Bronchial epithelial cell (primary cell): Measurements from ENCODE around the gene GRM2. TPM values are rescaled to one million over a fixed set of nuclear protein-coding genes. Genes with fewer than 3 reads are reported as not detected.

ENCODE experiments used
- DNase-seq: peaks from one replicate; pipeline ENCODE4 v3.0.0-alpha.2; 2010; ENCODE audit warnings: low read depth
- FAIRE-seq: peaks from 2 replicates; lab custom pipeline; 2011; peaks lifted over from hg19 to GRCh38; lab: Jason Lieb, UNC
- H3K27me3 ChIP-seq: 2 replicates; pipeline ENCODE4 v1.5.1; 2011; ENCODE audit warnings: low read length; ENCODE audit not compliant: control insufficient read depth, insufficient read depth
- H3K36me3 ChIP-seq: 2 replicates; pipeline ENCODE4 v1.5.1; 2011; ENCODE audit warnings: low read length; ENCODE audit not compliant: control insufficient read depth, insufficient read depth
- H3K4me3 ChIP-seq: 2 replicates; pipeline ENCODE4 v1.5.1; 2011; ENCODE audit warnings: mild to moderate bottlenecking, low read depth, low read length, control low read depth
- total RNA-seq: library from RNA; depleted of rRNA; stranded (reverse); fragments of >200 nt; gene quantifications from 2 replicates; pipeline ENCODE4 v1.2.1, GENCODE V29; 2014
- TF ChIP-seq, protein P1 (sequence below): IDR thresholded peaks from 2 replicates; pipeline ENCODE4 v1.5.1; 2011; ENCODE audit warnings: mild to moderate bottlenecking, moderate library complexity, low read length, control low read depth, inconsistent platforms; ENCODE audit not compliant: insufficient read depth, severe bottlenecking

GRM2 gene
- total RNA-seq, 1 donor from 2014 or later = under 0.01 TPM

DNA sequence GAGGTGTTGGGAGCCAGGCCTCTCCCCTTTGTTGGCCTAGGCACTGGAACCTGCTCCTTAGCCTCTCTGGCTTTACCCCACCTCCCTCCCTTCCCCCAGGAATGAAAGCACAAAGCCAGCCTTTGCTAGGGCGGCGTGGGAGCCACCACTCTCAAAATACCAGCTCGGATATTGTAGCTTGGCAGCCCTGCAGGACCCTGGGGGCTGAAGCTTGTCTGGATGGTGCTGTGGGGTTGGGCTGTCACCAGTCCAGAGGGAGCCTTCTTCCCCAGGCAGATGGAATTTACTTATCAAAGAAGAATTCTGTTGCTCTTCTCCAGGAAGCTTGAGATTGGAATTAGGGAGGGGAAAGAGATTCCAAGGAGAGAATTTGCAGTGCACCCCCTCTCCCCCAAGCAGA is 14.9 kb upstream of the GRM2 start:
- FAIRE-seq = no peak
- DNase-seq = no peak
- peaks cover 17% of the 10 kb centered on the region for H3K36me3 ChIP-seq

DNA sequence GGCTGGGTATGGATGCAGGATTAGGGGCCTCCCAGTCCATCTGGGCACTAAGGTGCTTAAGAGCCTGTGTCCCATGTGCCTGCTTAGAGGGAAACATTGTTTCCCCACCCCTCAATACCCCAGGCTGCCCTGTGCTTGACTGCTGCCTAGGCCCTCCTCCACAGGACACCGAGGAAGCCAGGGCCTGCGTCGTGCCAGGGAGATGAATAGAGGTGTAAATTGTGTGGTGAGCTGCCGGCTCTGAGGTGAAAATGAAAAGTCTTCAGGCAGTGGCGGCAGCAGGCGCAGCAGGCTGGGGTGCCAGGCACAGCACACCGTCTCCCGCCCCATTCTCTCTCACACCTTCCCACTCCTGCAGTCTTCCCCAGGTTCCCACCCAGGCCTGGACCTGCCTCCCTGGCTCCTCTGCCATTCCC is 13.9 kb upstream of the GRM2 start:
- Histone ChIP-seq H3K36me3 (peaks cover 15% of the 10 kb centered on the region), H3K4me3 (no peak overlapping the region), H3K27me3 (no peaks in the 10 kb centered on the region)
- DNase-seq (no peak), FAIRE-seq (no peak)
- TF ChIP-seq, protein P1, sequence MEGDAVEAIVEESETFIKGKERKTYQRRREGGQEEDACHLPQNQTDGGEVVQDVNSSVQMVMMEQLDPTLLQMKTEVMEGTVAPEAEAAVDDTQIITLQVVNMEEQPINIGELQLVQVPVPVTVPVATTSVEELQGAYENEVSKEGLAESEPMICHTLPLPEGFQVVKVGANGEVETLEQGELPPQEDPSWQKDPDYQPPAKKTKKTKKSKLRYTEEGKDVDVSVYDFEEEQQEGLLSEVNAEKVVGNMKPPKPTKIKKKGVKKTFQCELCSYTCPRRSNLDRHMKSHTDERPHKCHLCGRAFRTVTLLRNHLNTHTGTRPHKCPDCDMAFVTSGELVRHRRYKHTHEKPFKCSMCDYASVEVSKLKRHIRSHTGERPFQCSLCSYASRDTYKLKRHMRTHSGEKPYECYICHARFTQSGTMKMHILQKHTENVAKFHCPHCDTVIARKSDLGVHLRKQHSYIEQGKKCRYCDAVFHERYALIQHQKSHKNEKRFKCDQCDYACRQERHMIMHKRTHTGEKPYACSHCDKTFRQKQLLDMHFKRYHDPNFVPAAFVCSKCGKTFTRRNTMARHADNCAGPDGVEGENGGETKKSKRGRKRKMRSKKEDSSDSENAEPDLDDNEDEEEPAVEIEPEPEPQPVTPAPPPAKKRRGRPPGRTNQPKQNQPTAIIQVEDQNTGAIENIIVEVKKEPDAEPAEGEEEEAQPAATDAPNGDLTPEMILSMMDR = no peak

More for the DNA sequence above, 14.9 kb upstream of the GRM2 start:
- no peak overlapping the region for H3K4me3 ChIP-seq
- no peaks in the 10 kb centered on the region for H3K27me3 ChIP-seq
- TF ChIP-seq, protein P1 = no peak

DNA sequence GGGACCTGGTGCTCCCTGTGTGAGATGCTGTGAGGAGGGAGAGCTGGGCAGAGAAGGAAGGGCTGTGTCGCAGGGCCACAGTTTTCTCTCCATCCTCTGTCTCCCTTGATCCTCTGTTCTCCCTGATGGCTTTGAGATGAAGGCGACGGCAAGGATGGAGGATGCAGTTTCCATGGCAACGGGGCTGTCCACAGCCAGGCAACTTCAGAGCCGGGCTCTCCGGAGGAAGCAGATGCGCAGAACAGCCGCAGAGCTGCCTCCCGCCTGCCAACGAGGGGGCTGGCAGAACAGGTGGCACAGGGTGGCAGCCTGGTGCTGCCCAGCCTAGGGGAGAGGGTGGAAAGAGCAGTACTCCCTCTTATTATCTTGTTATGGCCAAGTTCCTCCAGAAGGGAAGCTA is 9.9 kb upstream of the GRM2 start:
- Histone ChIP-seq H3K36me3 (peaks cover 19% of the 10 kb centered on the region), H3K4me3 (no peak overlapping the region), H3K27me3 (no peaks in the 10 kb centered on the region)
- FAIRE-seq (no peak), DNase-seq (no peak)
- TF ChIP-seq, protein P1 = no peak

DNA sequence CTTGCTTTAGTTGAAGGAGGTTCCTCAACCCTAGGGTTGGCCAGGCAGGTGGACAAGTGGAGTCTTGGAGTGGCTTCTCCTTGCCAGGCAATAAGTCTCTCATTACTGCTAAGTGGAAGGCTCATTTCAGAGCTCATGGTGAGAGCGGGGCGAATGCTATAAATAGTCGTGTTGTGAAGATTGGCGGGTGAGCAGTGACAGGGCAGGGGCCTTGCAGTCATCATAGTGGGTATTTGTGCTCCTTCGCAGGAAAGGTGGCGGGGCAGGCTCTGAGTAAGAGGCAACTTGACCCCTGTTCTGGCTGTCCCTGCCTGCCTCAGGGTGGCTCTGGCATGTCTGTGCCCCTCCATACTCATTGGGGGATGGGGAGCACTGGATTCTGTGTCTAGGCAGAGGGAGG is 8.7 kb upstream of the GRM2 start:
- TF ChIP-seq, protein P1 = no peak
- H3K36me3 ChIP-seq = peaks cover 20% of the 10 kb centered on the region

DNA sequence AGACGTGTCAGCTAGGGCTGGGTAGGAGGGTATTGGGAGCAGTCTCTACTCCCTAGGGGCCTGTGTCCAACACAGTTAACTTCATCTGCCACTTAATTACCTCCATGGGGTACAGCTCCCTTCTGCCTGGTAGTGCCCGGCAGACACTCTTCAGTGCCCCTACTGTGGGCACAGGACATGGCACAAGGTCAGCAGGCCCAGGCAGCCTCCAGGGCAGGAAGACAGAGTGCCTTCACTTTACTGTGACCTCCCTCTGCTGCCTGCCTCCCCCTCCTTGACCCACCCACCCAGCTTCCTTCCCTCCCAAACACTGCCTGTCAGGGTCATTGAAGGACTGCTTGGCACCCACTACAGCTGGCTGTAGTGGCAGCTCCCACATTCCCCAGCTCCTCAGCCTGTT is 6.5 kb upstream of the GRM2 start:
- peaks cover 18% of the 10 kb centered on the region for H3K36me3 ChIP-seq
- DNase-seq = no peak
- no peaks in the 10 kb centered on the region for H3K27me3 ChIP-seq
- no peak for FAIRE-seq
- TF ChIP-seq, protein P1 = no peak
- no peak overlapping the region for H3K4me3 ChIP-seq

More for the DNA sequence above, 8.7 kb upstream of the GRM2 start:
- no peak for FAIRE-seq
- DNase-seq = no peak
- Histone ChIP-seq H3K4me3 (no peak overlapping the region), H3K27me3 (no peaks in the 10 kb centered on the region)

DNA sequence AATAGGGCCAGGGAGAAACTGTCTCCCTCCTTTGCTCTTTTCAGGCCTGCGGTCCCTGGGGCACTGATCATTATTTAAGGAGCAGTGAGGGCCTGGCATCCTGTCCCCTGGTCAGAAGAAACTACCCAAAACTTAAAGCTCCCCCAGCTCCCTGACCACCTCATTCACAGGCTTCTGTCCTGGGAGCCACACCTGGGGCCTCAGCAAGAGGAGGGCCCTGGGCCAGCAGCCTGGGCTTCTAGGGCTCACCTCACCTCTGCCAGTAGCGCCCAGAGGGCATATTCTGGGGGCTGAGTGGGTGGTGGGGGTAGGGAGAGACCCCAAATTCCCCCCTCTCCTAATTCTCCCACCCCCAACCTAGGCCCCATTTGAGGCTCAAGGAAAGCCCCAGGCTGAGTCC is 4.7 kb upstream of the GRM2 start:
- TF ChIP-seq, protein P1 = no peak
- Histone ChIP-seq H3K4me3 (no peak overlapping the region), H3K27me3 (peaks cover 1% of the 10 kb centered on the region), H3K36me3 (peaks cover 16% of the 10 kb centered on the region)
- DNase-seq (no peak), FAIRE-seq (no peak)
